ENCODE measurements around the gene PCCB.
A peak's percentile ranks its signal among the peaks of the same experiment; 100 is the strongest.
"Not testable (repeated sequence)": the region's sequence is repeated elsewhere in the genome, so short reads cannot be mapped to it uniquely, and the experiment has no call there.

Gene PCCB

GRCh38 chr3:136330900-136331299 lies 80.8 kb downstream of the PCCB start:
- DNase-seq: no peak

- DNase-seq: no peak
These were observed 82.2 kb downstream of the PCCB start for GRCh38 chr3:136332302-136332701.

GRCh38 chr3:136332776-136333175 lies 82.6 kb downstream of the PCCB start:
- DNase-seq: no peak

- DNase-seq: no peak
These were observed 84.1 kb downstream of the PCCB start for GRCh38 chr3:136334209-136334608.

DNA sequence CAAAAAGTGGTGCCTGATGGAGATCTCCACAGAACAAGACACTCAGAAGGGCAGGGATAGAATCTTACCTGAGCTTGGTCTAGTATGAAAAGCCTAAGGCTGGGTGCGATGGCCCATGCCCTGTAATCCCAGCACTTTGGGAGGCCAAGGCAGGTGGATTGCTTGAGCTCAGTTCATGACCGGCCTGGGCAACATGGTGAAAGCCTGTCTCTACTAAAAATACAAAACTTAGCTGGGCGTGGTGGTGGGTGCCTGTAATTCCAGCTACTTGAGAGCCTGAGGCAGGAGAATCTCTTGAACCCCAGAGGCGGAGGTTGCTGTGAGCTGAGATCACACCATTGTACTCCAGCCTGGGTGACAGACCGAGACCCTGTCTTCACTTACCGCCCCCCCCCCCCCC lies 84.6 kb downstream of the PCCB start:
- DNase-seq: not testable (repeated sequence)

GRCh38 chr3:136336329-136337100 lies 86.4 kb downstream of the PCCB start:
- no peak for DNase-seq

DNA sequence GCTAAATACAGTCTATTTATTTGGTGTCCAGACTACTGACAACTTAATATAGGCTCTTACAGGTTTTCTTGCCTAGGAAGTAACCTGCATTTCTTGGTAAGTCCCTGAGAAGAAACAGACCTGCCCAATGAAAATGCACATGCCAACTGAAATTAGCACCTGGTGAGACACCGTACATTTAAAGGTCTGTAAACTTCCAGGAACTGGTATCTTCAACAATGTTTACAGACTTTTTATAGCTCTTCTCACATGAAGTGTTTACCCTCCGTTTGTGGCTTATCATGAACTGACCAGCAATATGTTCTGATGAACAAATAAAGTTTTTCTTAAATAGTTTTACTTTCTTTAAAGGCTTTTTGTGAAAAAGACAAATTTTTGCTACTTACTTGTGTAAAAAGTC lies 93.3 kb downstream of the PCCB start:
- no peak for DNase-seq

- DNase-seq: peak; percentile 7
These were observed 93.9 kb downstream of the PCCB start for GRCh38 chr3:136343873-136344555.

DNA sequence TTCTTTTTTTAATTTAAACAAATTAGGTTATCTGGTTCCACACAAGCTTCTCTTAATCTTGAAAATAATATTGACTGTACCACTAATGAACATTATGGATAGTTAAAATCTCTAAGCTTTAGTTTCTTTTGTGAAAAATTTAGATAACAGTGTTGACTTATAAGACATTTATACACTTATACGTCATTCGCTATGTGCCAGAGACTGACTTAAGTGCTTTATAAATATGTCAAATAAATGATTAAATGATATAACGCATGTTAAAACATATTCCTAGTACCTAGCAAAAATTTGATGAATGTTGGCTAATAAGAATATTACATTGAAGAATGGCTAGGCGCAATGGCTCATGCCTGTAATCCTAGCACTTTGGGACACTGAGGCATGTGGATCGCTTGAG lies 96.3 kb downstream of the PCCB start:
- DNase-seq: no peak

DNA sequence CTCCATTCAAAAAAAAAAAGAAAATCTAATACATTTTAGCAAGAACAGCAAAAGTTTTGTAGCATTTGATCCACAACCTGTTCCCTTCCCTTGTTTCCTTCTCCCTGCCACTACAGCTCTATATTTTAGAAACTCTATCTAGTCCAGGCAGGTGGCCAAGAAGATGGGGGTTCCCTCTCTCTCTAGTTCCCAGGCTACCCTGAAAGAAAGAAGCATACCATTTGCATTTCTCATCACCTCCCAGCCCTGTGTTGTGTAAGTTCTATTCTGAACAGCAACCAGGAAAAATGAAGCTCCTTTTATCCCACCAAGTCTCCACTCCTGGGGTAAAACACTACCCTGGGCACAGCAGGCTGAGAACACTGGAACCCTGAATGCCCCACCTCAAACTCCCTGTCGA lies 100.0 kb downstream of the PCCB start:
- DNase-seq: no peak

GRCh38 chr3:136350557-136350956 lies 100.4 kb downstream of the PCCB start:
- no peak for DNase-seq

DNA sequence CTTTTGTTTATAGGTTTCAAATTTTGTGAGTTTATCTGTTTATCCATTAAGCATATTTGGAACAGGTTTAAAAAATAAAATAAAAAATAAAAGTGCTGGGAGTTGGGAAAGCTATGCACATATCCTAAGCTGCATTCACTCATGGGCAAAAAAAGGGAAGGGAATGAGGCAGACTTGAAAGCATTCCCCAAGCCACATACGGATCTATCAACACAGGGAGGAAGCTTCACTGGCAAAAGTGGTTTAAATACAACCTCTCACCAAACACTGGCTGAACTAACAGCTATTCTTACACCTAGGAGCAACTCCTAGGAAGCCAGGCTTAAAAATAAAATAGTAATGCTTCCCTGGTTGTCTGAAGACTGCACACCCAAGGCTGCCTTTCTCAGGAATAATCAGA lies 101.2 kb downstream of the PCCB start:
- DNase-seq: no peak

DNA sequence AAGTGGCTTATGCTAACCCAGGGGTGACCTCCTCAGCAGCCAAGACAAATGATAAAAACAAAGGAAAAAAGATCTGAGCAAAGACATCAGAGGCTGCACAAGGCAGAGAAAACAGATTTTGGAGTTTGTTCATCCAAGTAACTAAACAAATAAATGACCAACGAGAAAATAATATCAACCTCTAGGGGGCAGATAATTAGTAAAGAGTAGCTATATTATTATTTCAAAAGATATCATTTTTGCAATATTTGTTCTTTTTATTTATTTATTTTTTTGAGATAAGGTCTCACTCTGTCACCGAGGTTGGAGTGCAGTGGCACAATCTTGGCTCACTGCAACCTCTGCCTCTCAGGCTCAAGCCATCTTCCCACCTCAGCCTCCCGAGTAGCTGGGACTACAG lies 101.8 kb downstream of the PCCB start:
- no peak for DNase-seq

GRCh38 chr3:136353461-136353860 lies 103.3 kb downstream of the PCCB start:
- no peak for DNase-seq

- no peak for DNase-seq
These were observed 116.1 kb downstream of the PCCB start for GRCh38 chr3:136366289-136366688.

- DNase-seq: not testable (repeated sequence)
These were observed 125.7 kb downstream of the PCCB start for GRCh38 chr3:136375800-136376199.

- DNase-seq: no peak
These were observed 127.4 kb downstream of the PCCB start for GRCh38 chr3:136377508-136377907.

GRCh38 chr3:136378011-136378410 lies 127.9 kb downstream of the PCCB start:
- no peak for DNase-seq

Data from CD4-positive, alpha-beta T cell treated with Interleukin-17A for 4 hours (primary cell).